ENCODE measurements around the gene TMPRSS4.

Gene TMPRSS4

GRCh38 chr11:118105657-118106305 lies 28.9 kb downstream of the TMPRSS4 start:
- no peak for DNase-seq (ENCODE audit: low read depth in 3 of 3)

- no peak for DNase-seq (ENCODE audit: low read depth in 3 of 3)
These were observed 30.0 kb downstream of the TMPRSS4 start for GRCh38 chr11:118106789-118107335.

GRCh38 chr11:118108513-118108912 lies 31.6 kb downstream of the TMPRSS4 start:
- DNase-seq (ENCODE audit: low read depth in 3 of 3) = no peak

GRCh38 chr11:118109231-118109630 lies 32.4 kb downstream of the TMPRSS4 start:
- no peak for DNase-seq (ENCODE audit: low read depth in 3 of 3)

GRCh38 chr11:118111019-118111743 lies 34.3 kb downstream of the TMPRSS4 start:
- DNase-seq (ENCODE audit: low read depth in 3 of 3) = no peak

GRCh38 chr11:118111744-118112035 lies 34.8 kb downstream of the TMPRSS4 start:
- no peak for DNase-seq (ENCODE audit: low read depth in 3 of 3)

GRCh38 chr11:118112711-118113430 lies 36.0 kb downstream of the TMPRSS4 start:
- DNase-seq (ENCODE audit: low read depth in 3 of 3) = no peak

- DNase-seq (ENCODE audit: low read depth in 3 of 3) = no peak
These were observed 37.4 kb downstream of the TMPRSS4 start for GRCh38 chr11:118114266-118114665.

- DNase-seq (ENCODE audit: low read depth in 3 of 3) = no peak
These were observed 38.2 kb downstream of the TMPRSS4 start for GRCh38 chr11:118115048-118115447.

GRCh38 chr11:118117790-118118601 lies 41.1 kb downstream of the TMPRSS4 start:
- no peak for DNase-seq (ENCODE audit: low read depth in 3 of 3)

- DNase-seq (ENCODE audit: low read depth in 3 of 3) = no peak
These were observed 43.9 kb downstream of the TMPRSS4 start for GRCh38 chr11:118120793-118121192.

GRCh38 chr11:118124929-118125535 lies 48.2 kb downstream of the TMPRSS4 start:
- DNase-seq (ENCODE audit: low read depth in 3 of 3) = no peak

- DNase-seq (ENCODE audit: low read depth in 3 of 3) = no peak
These were observed 49.4 kb downstream of the TMPRSS4 start for GRCh38 chr11:118126082-118126838.

- DNase-seq (ENCODE audit: low read depth in 3 of 3) = no peak
These were observed 51.4 kb downstream of the TMPRSS4 start for GRCh38 chr11:118128310-118128709.

- no peak for DNase-seq (ENCODE audit: low read depth in 3 of 3)
These were observed 52.0 kb downstream of the TMPRSS4 start for GRCh38 chr11:118128721-118129470.

- DNase-seq (ENCODE audit: low read depth in 3 of 3) = no peak
These were observed 52.7 kb downstream of the TMPRSS4 start for GRCh38 chr11:118129471-118130172.

GRCh38 chr11:118132385-118133151 lies 55.7 kb downstream of the TMPRSS4 start:
- no peak for DNase-seq (ENCODE audit: low read depth in 3 of 3)

GRCh38 chr11:118133816-118134215 lies 56.9 kb downstream of the TMPRSS4 start:
- no peak for DNase-seq (ENCODE audit: low read depth in 3 of 3)

Measured in stimulated activated CD4-positive, alpha-beta T cell treated with anti-CD3 and anti-CD28 coated beads, TNF-alpha, amount 100 ng/mL, for 4 hours (primary cell).